Smooth muscle cell (in vitro differentiated cells): ENCODE results near the gene SLC16A13. TPM values are rescaled to one million over a fixed set of nuclear protein-coding genes. Genes with fewer than 3 reads are reported as not detected.

Source experiments
- DNase-seq: peaks from one replicate; lab custom pipeline; 2025; ENCODE audit not compliant: unreplicated experiment; lab: John Stamatoyannopoulos, UW
- H2AFZ ChIP-seq: fragments of 200-600 bp; sonication (generic); 2 replicates; pipeline ENCODE4 v1.6.0; 2016; ENCODE audit warnings: antibody characterized with exemption, low read depth, mild to moderate bottlenecking
- H3F3A ChIP-seq: fragments of 200-600 bp; sonication (generic); 2 replicates; pipeline ENCODE4 v1.6.0; 2017; ENCODE audit warnings: antibody characterized with exemption, low read depth
- H3K27ac ChIP-seq: fragments of 200-600 bp; sonication (generic); 2 replicates; pipeline ENCODE4 v1.5.1; 2016; ENCODE audit warnings: low read depth, mild to moderate bottlenecking
- H3K27me3 ChIP-seq: fragments of 200-600 bp; sonication (generic); 2 replicates; pipeline ENCODE4 v1.6.1; 2016; ENCODE audit warnings: low read depth, mild to moderate bottlenecking
- H3K36me3 ChIP-seq: fragments of 200-600 bp; sonication (generic); 2 replicates; pipeline ENCODE4 v1.5.1; 2016; ENCODE audit warnings: low read depth
- H3K4me1 ChIP-seq: fragments of 200-600 bp; sonication (generic); 2 replicates; pipeline ENCODE4 v1.5.1; 2016; ENCODE audit warnings: low read depth
- H3K4me2 ChIP-seq: fragments of 200-600 bp; sonication (generic); 2 replicates; pipeline ENCODE4 v1.6.0; 2016; ENCODE audit warnings: mild to moderate bottlenecking
- H3K4me3 ChIP-seq: fragments of 200-600 bp; sonication (generic); 2 replicates; pipeline ENCODE4 v1.5.1; 2016; ENCODE audit warnings: mild to moderate bottlenecking
- H3K79me2 ChIP-seq: fragments of 200-600 bp; sonication (generic); 2 replicates; pipeline ENCODE4 v1.6.0; 2016; ENCODE audit warnings: low read depth, mild to moderate bottlenecking
- H3K9ac ChIP-seq: fragments of 200-600 bp; sonication (generic); 2 replicates; pipeline ENCODE4 v1.6.0; 2016; ENCODE audit warnings: low read depth
- H3K9me3 ChIP-seq: fragments of 200-600 bp; sonication (generic); replicated peaks from 2 replicates; pipeline ENCODE4 v1.5.1; 2016; ENCODE audit warnings: low read depth
- H4K20me1 ChIP-seq: fragments of 200-600 bp; sonication (generic); 2 replicates; pipeline ENCODE4 v1.6.0; 2016; ENCODE audit warnings: low read depth
- CTCF ChIP-seq: fragments of 200-600 bp; sonication (generic); IDR thresholded peaks from 2 replicates; pipeline ENCODE4 v1.5.1; 2017; ENCODE audit warnings: borderline replicate concordance, mild to moderate bottlenecking, antibody characterized with exemption; ENCODE audit not compliant: insufficient read depth, poor library complexity, severe bottlenecking
- WGBS: methylation state at CpG from one replicate; pipeline ENCODE4 v1.1.7; 2016; ENCODE audit warnings: low lambda C conversion rate; 5-methylcytosine and 5-hydroxymethylcytosine counted together
- polyA plus RNA-seq: library from polyadenylated mRNA; unstranded; fragments of >200 nt; fragmentation: Nextera tagmentation; extraction: Ambion mirVana; gene quantifications from 2 replicates; pipeline ENCODE4 v1.2.1, GENCODE V29; 2016
- total RNA-seq: library from RNA; depleted of rRNA; stranded (reverse); fragments of >200 nt; gene quantifications from 2 replicates; pipeline ENCODE4 v1.2.3, GENCODE V29; 2014

SLC16A13 gene
- total and polyA plus RNA-seq, 2 experiments from 2014 or later, result 2.0 to 3.5 TPM

DNA sequence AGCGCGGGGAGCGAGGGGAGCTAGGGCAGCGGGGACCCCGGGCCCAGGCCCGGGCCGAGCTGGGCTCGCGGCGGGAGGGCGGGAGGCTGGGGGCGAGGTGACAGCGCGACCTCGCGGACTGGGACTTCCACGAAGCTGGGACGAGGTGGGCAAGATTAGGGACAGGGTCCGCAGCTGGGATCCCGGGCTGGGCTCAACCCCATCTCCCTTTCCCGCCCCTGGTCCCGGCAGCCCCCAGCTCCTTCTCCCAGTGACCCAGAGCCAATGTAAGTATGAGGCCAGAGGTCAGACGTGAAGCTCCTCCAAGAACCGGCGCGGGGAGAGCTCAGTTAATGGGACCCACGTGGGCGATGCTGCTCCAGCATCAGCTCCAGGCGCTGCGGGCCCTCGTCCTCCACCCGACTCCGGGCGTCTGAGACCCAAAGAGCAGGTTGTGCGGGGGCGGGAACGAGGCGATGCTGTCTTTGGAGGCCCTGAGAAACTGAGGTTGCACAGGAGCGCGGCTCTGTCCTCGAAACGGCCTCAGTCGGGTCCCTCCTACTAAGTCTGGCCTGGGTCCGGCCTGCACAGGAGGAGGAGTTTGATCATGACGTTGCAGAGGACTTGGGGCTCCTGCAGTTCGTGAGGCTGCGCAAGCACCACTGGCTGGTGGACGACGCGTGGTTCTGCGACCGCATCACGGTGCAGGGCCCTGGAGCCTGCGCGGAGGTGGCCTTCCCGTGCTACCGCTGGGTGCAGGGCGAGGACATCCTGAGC is 39.4 kb upstream of the SLC16A13 start:
- H3K4me2 ChIP-seq, result peak overlapping the region; percentile 91

GRCh38 chr17:6997171-6997570 is 38.6 kb upstream of the SLC16A13 start:
- peaks cover 8% of the 10 kb centered on the region for H3K4me1 ChIP-seq
- no peaks in the 10 kb centered on the region for H3K9me3 ChIP-seq
- H3K9ac ChIP-seq, result no peak overlapping the region
- no peaks in the 10 kb centered on the region for H3K27me3 ChIP-seq
- no peak overlapping the region for H2AFZ ChIP-seq
- no peak for TF ChIP-seq CTCF
- H4K20me1 ChIP-seq, result peaks cover 10% of the 10 kb centered on the region
- peaks cover 4% of the 10 kb centered on the region for H3F3A ChIP-seq
- DNase-seq, result no peak
- no peaks in the 10 kb centered on the region for H3K36me3 ChIP-seq
- 85% methylated on average over 8 of the region's 8 CpGs for WGBS
- H3K4me3 ChIP-seq, result no peak overlapping the region
- H3K4me2 ChIP-seq, result no peak overlapping the region
- no peaks in the 10 kb centered on the region for H3K79me2 ChIP-seq
- H3K27ac ChIP-seq, result no peak overlapping the region

More for the DNA sequence above, 39.4 kb upstream of the SLC16A13 start:
- H3K4me3 ChIP-seq, result peak overlapping the region; percentile 42
- no peak overlapping the region for H3K9ac ChIP-seq
- H3F3A ChIP-seq, result peaks cover 4% of the 10 kb centered on the region
- 72% methylated on average over 43 of the region's 58 CpGs for WGBS
- H3K36me3 ChIP-seq, result no peaks in the 10 kb centered on the region
- no peaks in the 10 kb centered on the region for H3K79me2 ChIP-seq
- TF ChIP-seq CTCF, result no peak
- H3K27me3 ChIP-seq, result no peaks in the 10 kb centered on the region
- H3K9me3 ChIP-seq, result no peaks in the 10 kb centered on the region
- H2AFZ ChIP-seq, result no peak overlapping the region
- H3K4me1 ChIP-seq, result peaks cover 8% of the 10 kb centered on the region
- DNase-seq, result no peak
- peaks cover 10% of the 10 kb centered on the region for H4K20me1 ChIP-seq
- no peak overlapping the region for H3K27ac ChIP-seq

- no peak for TF ChIP-seq CTCF
- H3K9me3 ChIP-seq, result no peaks in the 10 kb centered on the region
- H3K4me1 ChIP-seq, result peaks cover 8% of the 10 kb centered on the region
- H3K27ac ChIP-seq, result no peak overlapping the region
- DNase-seq, result no peak
- H3K27me3 ChIP-seq, result no peaks in the 10 kb centered on the region
- H3K4me3 ChIP-seq, result no peak overlapping the region
- H3K4me2 ChIP-seq, result no peak overlapping the region
- H4K20me1 ChIP-seq, result peaks cover 22% of the 10 kb centered on the region
- H2AFZ ChIP-seq, result no peak overlapping the region
- H3K9ac ChIP-seq, result no peak overlapping the region
- peaks cover 4% of the 10 kb centered on the region for H3F3A ChIP-seq
- WGBS, result 65% methylated on average over 11 of the region's 11 CpGs
- no peaks in the 10 kb centered on the region for H3K36me3 ChIP-seq
- H3K79me2 ChIP-seq, result no peaks in the 10 kb centered on the region
Measured at GRCh38 chr17:6998855-6999508, 36.8 kb upstream of the SLC16A13 start.
